A549 (cell line): ENCODE measurements around the gene SLC16A3. TPM values are rescaled to one million over a fixed set of nuclear protein-coding genes. Genes with fewer than 3 reads are reported as not detected.

ENCODE experiments used
- ATAC-seq, 2 experiments: fragments of 200-7000 bp in 1 of 2; fragments of >200 bp in 1 of 2; cut with Nextera tagmentation in 1 of 2; cut with Tn5 transposase in 1 of 2; 3 replicates each; pipeline versions ENCODE4 v1.8.0 to v1.9.1; 2018 to 2020; ENCODE audit warnings: mild to moderate bottlenecking in 1 of 2, moderate library complexity in 1 of 2
- CTCF ChIA-PET: fragments of 300-600 bp; sonication (Branson Sonifier 250); formaldehyde crosslinking; extraction: SDS; loops from one replicate; lab custom pipeline; 2021; ENCODE audit warnings: antibody characterized with exemption, inconsistent platforms; lab: Yijun Ruan, JAX
- POLR2A ChIA-PET: fragments of 350-600 bp; formaldehyde crosslinking; extraction: SDS; loops from one replicate; lab custom pipeline; 2021; ENCODE audit warnings: antibody characterized with exemption, inconsistent platforms; lab: Yijun Ruan, JAX
- DNase-seq, 2 experiments: peaks; one replicate each; pipeline versions ENCODE4 v3.0.0 to v3.0.0-alpha.2; 2011 to 2016; ENCODE audit warnings: low read depth in 1 of 2, low spot score in 1 of 2
- FAIRE-seq: peaks from 2 replicates; lab custom pipeline; 2011; peaks lifted over from hg19 to GRCh38; lab: Jason Lieb, UNC
- H3K27ac ChIP-seq, 2 experiments: fragments of >200 bp; sonication (Bioruptor Twin); formaldehyde crosslinking; 3 replicates each; pipeline ENCODE4 v1.5.1; 2016 to 2017
- H3K4me1 ChIP-seq: fragments of >200 bp; sonication (Bioruptor Twin); formaldehyde crosslinking; 3 replicates; pipeline ENCODE4 v1.6.1; 2016
- H3K4me2 ChIP-seq: fragments of >200 bp; sonication (Bioruptor Twin); formaldehyde crosslinking; 3 replicates; pipeline ENCODE4 v1.6.1; 2016
- H3K4me3 ChIP-seq: fragments of >200 bp; sonication (Bioruptor Twin); formaldehyde crosslinking; 3 replicates; pipeline ENCODE4 v1.5.1; 2016
- H3K9me3 ChIP-seq: fragments of >200 bp; sonication (Bioruptor Twin); formaldehyde crosslinking; 3 replicates; pipeline ENCODE4 v1.6.1; 2016
- BHLHE40 ChIP-seq: IDR thresholded peaks from 2 replicates; pipeline ENCODE4 v1.6.1; 2012; ENCODE audit warnings: low read depth, low read length, inconsistent platforms
- CHD2 ChIP-seq: fragments of 150-350 bp; IDR thresholded peaks from 2 replicates; pipeline ENCODE4 v1.6.1; 2014; ENCODE audit warnings: low read length; ENCODE audit not compliant: partially characterized antibody
- CHD4 ChIP-seq: fragments of 200-600 bp; sonication (generic); IDR thresholded peaks from 2 replicates; pipeline ENCODE4 v1.6.1; 2016; ENCODE audit warnings: antibody characterized with exemption, mild to moderate bottlenecking, borderline replicate concordance
- E2F6 ChIP-seq: IDR thresholded peaks from 2 replicates; pipeline ENCODE4 v1.6.1; 2012; ENCODE audit warnings: low read depth, borderline replicate concordance
- EHF ChIP-seq: fragments of 250-450 bp; sonication (Bioruptor Pico); IDR thresholded peaks from 2 replicates; pipeline ENCODE4 v1.5.0; 2020; ENCODE audit warnings: mild to moderate bottlenecking
- EHMT2 ChIP-seq: fragments of 200-600 bp; sonication (generic); IDR thresholded peaks from 2 replicates; pipeline ENCODE4 v1.6.1; 2016; ENCODE audit warnings: antibody characterized with exemption, low read depth, mild to moderate bottlenecking, moderate library complexity
- GATA3 ChIP-seq: IDR thresholded peaks from 2 replicates; pipeline ENCODE4 v1.6.1; 2012; ENCODE audit warnings: borderline replicate concordance
- HES2 ChIP-seq: fragments of >200 bp; sonication (Bioruptor Twin); formaldehyde crosslinking; IDR thresholded peaks from 2 replicates; pipeline ENCODE4 v1.6.1; 2016
- HEYL ChIP-seq: fragments of 250-450 bp; sonication (Bioruptor Pico); IDR thresholded peaks from 2 replicates; pipeline ENCODE4 v1.8.0; 2021; ENCODE audit warnings: mild to moderate bottlenecking, moderate library complexity
- HOXA7 ChIP-seq: fragments of 250-450 bp; sonication (Bioruptor Pico); IDR thresholded peaks from 2 replicates; pipeline ENCODE4 v1.5.0; 2020; ENCODE audit warnings: mild to moderate bottlenecking, moderate library complexity
- HOXB5 ChIP-seq: fragments of 250-450 bp; sonication (Bioruptor Pico); IDR thresholded peaks from 2 replicates; pipeline ENCODE4 v1.5.0; 2020; ENCODE audit warnings: mild to moderate bottlenecking, moderate library complexity
- JUN ChIP-seq, 2 experiments: fragments of >200 bp; sonication (Bioruptor Twin); formaldehyde crosslinking; IDR thresholded peaks; 2 replicates in 1 of 2; 3 replicates in 1 of 2; pipeline ENCODE4 v1.6.1; 2016 to 2017
- KDM5A ChIP-seq: fragments of 200-600 bp; sonication (generic); IDR thresholded peaks from 2 replicates; pipeline ENCODE4 v1.6.1; 2016; ENCODE audit warnings: antibody characterized with exemption, mild to moderate bottlenecking
- MAFK ChIP-seq: fragments of 450-650 bp; IDR thresholded peaks from 2 replicates; pipeline ENCODE4 v1.6.1; 2014; ENCODE audit not compliant: partially characterized antibody
- MAX ChIP-seq: IDR thresholded peaks from 2 replicates; pipeline ENCODE4 v1.6.1; 2012
- MYC ChIP-seq: IDR thresholded peaks from 2 replicates; pipeline ENCODE4 v1.6.1; 2012; ENCODE audit warnings: mild to moderate bottlenecking, inconsistent platforms, low read length, improper control_type of control experiment, borderline replicate concordance
- NPAS2 ChIP-seq: fragments of 250-450 bp; sonication (Bioruptor Pico); IDR thresholded peaks from 2 replicates; pipeline ENCODE4 v1.8.0; 2022; ENCODE audit warnings: mild to moderate bottlenecking, moderate library complexity, borderline replicate concordance
- NR3C1 ChIP-seq: fragments of >200 bp; sonication (Bioruptor Twin); formaldehyde crosslinking; IDR thresholded peaks from 3 replicates; pipeline ENCODE4 v1.6.1; 2017
- PBX3 ChIP-seq: IDR thresholded peaks from 2 replicates; pipeline ENCODE4 v1.6.1; 2012
- RARB ChIP-seq: fragments of 250-450 bp; sonication (Bioruptor Pico); IDR thresholded peaks from 2 replicates; pipeline ENCODE4 v1.8.0; 2021; ENCODE audit warnings: mild to moderate bottlenecking, moderate library complexity
- RNF2 ChIP-seq: fragments of 200-600 bp; sonication (generic); IDR thresholded peaks from 2 replicates; pipeline ENCODE4 v1.6.1; 2016; ENCODE audit warnings: low read depth, mild to moderate bottlenecking, antibody characterized with exemption, moderate library complexity, borderline replicate concordance
- SREBF2 ChIP-seq: fragments of 450-650 bp; IDR thresholded peaks from 2 replicates; pipeline ENCODE4 v1.6.1; 2014; ENCODE audit warnings: mild to moderate bottlenecking, moderate library complexity
- TP53 ChIP-seq: fragments of 250-450 bp; sonication (Bioruptor Pico); IDR thresholded peaks from 2 replicates; pipeline ENCODE4 v1.5.0; 2021; ENCODE audit warnings: mild to moderate bottlenecking, moderate library complexity
- ZC3H11A ChIP-seq: fragments of 450-650 bp; IDR thresholded peaks from 2 replicates; pipeline ENCODE4 v1.6.1; 2014; ENCODE audit warnings: antibody characterized with exemption, mild to moderate bottlenecking
- ZNF302 ChIP-seq: fragments of 250-450 bp; sonication (Bioruptor Pico); IDR thresholded peaks from 2 replicates; pipeline ENCODE4 v1.9.0; 2021; ENCODE audit warnings: inconsistent platforms, mild to moderate bottlenecking, moderate library complexity
- WGBS: methylation state at CpG from one replicate; pipeline ENCODE4 v1.1.6; 2017; ENCODE audit errors: missing lambda C conversion rate; 5-methylcytosine and 5-hydroxymethylcytosine counted together
- polyA plus RNA-seq, 4 experiments: library from polyadenylated mRNA; depleted of rRNA in 3 of 4; stranded (reverse); fragments of >200 nt; fragmentation: RNase III in 1 of 4; extraction: RNeasy Plus Mini Kit Qiagen cat#74134 plus additional on column Dnase treatment in 1 of 4; gene quantifications; 2 replicates in 3 of 4; 3 replicates in 1 of 4; pipeline ENCODE4 v1.2.3, GENCODE V29; 2011 to 2017

SLC16A3 gene
- polyA plus RNA-seq, 2 of the 4 experiments (the other 2 are of a cell fraction): 28.6 to 90.9 TPM

- H3K9me3 ChIP-seq: no peaks in the 10 kb centered on the region
- peaks cover 28% of the 10 kb centered on the region for H3K4me1 ChIP-seq
- no peak overlapping the region for H3K4me2 ChIP-seq
- ATAC-seq (no peak), FAIRE-seq (no peak), DNase-seq (no peak)
- no peak for TF ChIP-seq ZNF302 (CRISPR knock-in tag)
- TF ChIP-seq MAFK: no peak
- no peak for TF ChIP-seq HEYL (CRISPR knock-in tag)
- no peak for TF ChIP-seq RNF2
- TF ChIP-seq SREBF2: no peak
- TF ChIP-seq CHD2: no peak
- TF ChIP-seq TP53 (CRISPR knock-in tag): no peak
- TF ChIP-seq KDM5A: no peak
- no peak for TF ChIP-seq GATA3
- no peak for TF ChIP-seq NPAS2 (CRISPR knock-in tag)
- TF ChIP-seq HOXA7 (CRISPR knock-in tag): no peak
- no peak for TF ChIP-seq HOXB5 (CRISPR knock-in tag)
- no peak for TF ChIP-seq EHMT2
- TF ChIP-seq MYC: no peak
- no peak for TF ChIP-seq CHD4
- no peak for TF ChIP-seq HES2
- TF ChIP-seq E2F6: no peak
- CTCF ChIA-PET: interaction anchor here (0.7 to 4.7 kb wide), 8 partner anchors 12 to 88 kb away, joined by 3 to 29 read pairs (median 4); no protein-coding TSS in a partner anchor
- no peak overlapping the region for H3K27ac ChIP-seq
- H3K4me3 ChIP-seq: no peak overlapping the region
- WGBS: 97% methylated on average over 4 of the region's 4 CpGs
- POLR2A ChIA-PET: interaction anchor here (0.7 kb wide), 2 partner anchors 11 to 194 kb away, joined by 3 read pairs; partner anchors contain the start of gene CSNK1D
Observed at GRCh38 chr17:82262344-82262743, 33.5 kb downstream of the SLC16A3 start.

GRCh38 chr17:82263641-82264040 is 34.8 kb downstream of the SLC16A3 start:
- no peak for TF ChIP-seq MAX
- no peak for TF ChIP-seq BHLHE40
- no peak for TF ChIP-seq EHF (CRISPR knock-in tag)
- no peak for TF ChIP-seq CHD2
- TF ChIP-seq NR3C1: no peak
- TF ChIP-seq PBX3: no peak
- no peak for TF ChIP-seq SREBF2
- no peak for TF ChIP-seq KDM5A
- no peak for TF ChIP-seq CHD4
- no peak for TF ChIP-seq JUN (IDR thresholded peaks at IDR 0.05)
- no peak for TF ChIP-seq RARB
- no peak for TF ChIP-seq ZC3H11A
- TF ChIP-seq, all 56 proteins: peak for 0
- FAIRE-seq: no peak
- Histone ChIP-seq H3K9me3 (no peaks in the 10 kb centered on the region), H3K4me1 (peaks cover 31% of the 10 kb centered on the region), H3K4me2 (no peak overlapping the region), H3K27ac (no peak overlapping the region), H3K4me3 (no peak overlapping the region)
- ChIA-PET POLR2A (interaction anchor here (1.1 kb wide), 1 partner anchor 34 kb away, joined by 3 read pairs; no protein-coding TSS in a partner anchor), CTCF (interaction anchor here (1.6 to 8.6 kb wide), 5 partner anchors 8 to 58 kb away, joined by 4 to 59 read pairs (median 20); no protein-coding TSS in a partner anchor)
- no peak for DNase-seq
- no peak for ATAC-seq
- 97% methylated on average over 9 of the region's 9 CpGs for WGBS
